ENCODE measurements around the gene CCN2.

DNA sequence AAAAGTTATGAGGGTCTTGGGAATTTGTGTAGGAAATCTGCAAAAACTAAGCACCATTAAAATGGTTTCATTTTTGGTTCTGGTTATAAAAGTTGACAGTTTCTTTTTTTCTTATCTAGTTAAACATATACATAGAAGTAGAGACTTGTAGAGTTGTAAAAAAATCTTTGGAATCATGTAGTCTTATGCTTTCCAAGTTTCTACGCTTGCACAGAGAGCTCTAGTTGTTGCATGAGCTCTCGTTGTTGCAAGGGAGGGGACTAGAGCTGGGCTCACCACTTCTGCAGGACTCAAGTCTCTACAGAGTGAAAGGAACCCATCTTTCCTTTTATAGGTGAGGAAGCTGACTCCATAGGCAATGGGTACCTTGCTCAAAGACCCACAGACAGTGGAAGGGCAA, 21.6 kb upstream of the CCN2 start:
- TF ChIP-seq, protein P1, sequence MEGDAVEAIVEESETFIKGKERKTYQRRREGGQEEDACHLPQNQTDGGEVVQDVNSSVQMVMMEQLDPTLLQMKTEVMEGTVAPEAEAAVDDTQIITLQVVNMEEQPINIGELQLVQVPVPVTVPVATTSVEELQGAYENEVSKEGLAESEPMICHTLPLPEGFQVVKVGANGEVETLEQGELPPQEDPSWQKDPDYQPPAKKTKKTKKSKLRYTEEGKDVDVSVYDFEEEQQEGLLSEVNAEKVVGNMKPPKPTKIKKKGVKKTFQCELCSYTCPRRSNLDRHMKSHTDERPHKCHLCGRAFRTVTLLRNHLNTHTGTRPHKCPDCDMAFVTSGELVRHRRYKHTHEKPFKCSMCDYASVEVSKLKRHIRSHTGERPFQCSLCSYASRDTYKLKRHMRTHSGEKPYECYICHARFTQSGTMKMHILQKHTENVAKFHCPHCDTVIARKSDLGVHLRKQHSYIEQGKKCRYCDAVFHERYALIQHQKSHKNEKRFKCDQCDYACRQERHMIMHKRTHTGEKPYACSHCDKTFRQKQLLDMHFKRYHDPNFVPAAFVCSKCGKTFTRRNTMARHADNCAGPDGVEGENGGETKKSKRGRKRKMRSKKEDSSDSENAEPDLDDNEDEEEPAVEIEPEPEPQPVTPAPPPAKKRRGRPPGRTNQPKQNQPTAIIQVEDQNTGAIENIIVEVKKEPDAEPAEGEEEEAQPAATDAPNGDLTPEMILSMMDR (conservative IDR thresholded peaks at IDR 0.05; ENCODE audit: low read length), result no peak
- no peak for TF ChIP-seq EZH2phosphoT487 (IDR thresholded peaks at IDR 0.05; ENCODE audit: borderline replicate concordance, low read depth, low read length)

Measured in OCI-LY7 (cell line).